ENCODE data around the gene B4GALT6. TPM values are rescaled to one million over a fixed set of nuclear protein-coding genes. Genes with fewer than 3 reads are reported as not detected.

B4GALT6 gene
- total RNA-seq, 5 donors from 2014 or later (not counting 1 experiment from before 2014, with no cell fraction given), result 0.25 to 1.5 (median 1.2) TPM

DNA sequence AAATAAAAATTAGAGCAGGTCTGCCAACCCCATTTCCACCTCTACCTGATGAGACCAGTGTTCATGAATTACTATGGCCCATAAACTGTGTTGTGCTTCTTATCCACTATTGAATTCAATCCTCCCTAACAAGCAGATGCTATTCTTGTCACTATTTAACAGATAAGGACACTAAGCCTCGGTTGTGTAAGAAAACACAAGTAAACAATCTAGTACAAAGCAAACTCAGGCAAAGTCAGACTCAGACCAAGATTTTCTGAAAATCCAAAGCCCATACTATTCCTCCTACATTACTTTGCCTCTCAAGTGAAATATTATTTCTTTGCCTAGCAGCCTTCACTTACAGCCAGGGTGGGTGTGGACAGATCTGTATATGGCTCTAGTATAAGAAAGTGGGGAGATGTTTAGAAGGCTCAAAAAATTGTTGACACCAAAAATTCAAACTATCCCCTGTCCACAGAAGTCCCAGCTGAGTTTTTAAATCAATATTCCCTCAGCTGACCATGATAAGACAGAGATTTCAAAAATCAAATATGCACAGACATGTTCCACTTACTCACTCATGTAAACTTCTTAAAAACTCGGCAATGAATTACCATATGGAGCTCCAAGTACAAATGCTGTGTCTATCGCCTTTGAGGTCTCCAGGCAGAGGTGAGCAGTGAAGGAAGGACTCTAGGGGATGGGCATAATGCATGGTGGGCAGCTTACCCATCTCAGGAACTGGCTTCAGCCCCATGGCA, 108.7 kb downstream of the B4GALT6 start:
- H3K27ac Mint-ChIP-seq, result no peak overlapping the region
- H3K9me3 Mint-ChIP-seq, result no peaks in the 10 kb centered on the region
- no peak for ATAC-seq (replicated peaks in 1 of 4)
- ChIA-PET POLR2A (no interaction called here), CTCF (no interaction called here)
- Histone ChIP-seq H3K4me3 (ENCODE audit: control insufficient read depth in 1 of 2, extremely low read depth in 1 of 2, low read length in 1 of 2) (no peak overlapping the region), H3K36me3 (ENCODE audit: control insufficient read depth in 2 of 2, extremely low read depth in 1 of 2, insufficient read depth in 1 of 2, low read length in 1 of 2) (no peaks in the 10 kb centered on the region), H3K27me3 (replicated peaks in 1 of 2; ENCODE audit: control insufficient read depth in 2 of 2, extremely low read depth in 1 of 2, insufficient read depth in 2 of 2, low read length in 1 of 2) (no peaks in the 10 kb centered on the region), H3K9me3 (no peaks in the 10 kb centered on the region), H3K4me1 (ENCODE audit: control insufficient read depth in 1 of 2, extremely low read depth in 1 of 2, insufficient read depth in 2 of 2, low read length in 2 of 2) (no peaks in the 10 kb centered on the region), H3K27ac (ENCODE audit: low read length) (no peak overlapping the region)
- no peak for DNase-seq
- no peaks in the 10 kb centered on the region for H3K4me1 Mint-ChIP-seq
- no peaks in the 10 kb centered on the region for H3K36me3 Mint-ChIP-seq
- no peak overlapping the region for H3K4me3 Mint-ChIP-seq
- H3K27me3 Mint-ChIP-seq, result no peaks in the 10 kb centered on the region
- WGBS (ENCODE audit: insufficient coverage), result no CpG with 5 or more reads among the region's 3 CpGs

- ChIA-PET POLR2A (no interaction called here), CTCF (interaction anchor here in 1 of 2 donors (0.7 kb wide), 1 partner anchor 28 kb away, joined by 4 read pairs; no protein-coding TSS in a partner anchor)
- H3K4me3 ChIP-seq (ENCODE audit: control insufficient read depth in 1 of 2, extremely low read depth in 1 of 2, low read length in 1 of 2), result no peak overlapping the region
- Mint-ChIP-seq H3K27ac (no peak overlapping the region), H3K4me1 (no peaks in the 10 kb centered on the region), H3K27me3 (no peaks in the 10 kb centered on the region), H3K36me3 (no peaks in the 10 kb centered on the region), H3K4me3 (no peak overlapping the region), H3K9me3 (no peaks in the 10 kb centered on the region)
- no peak overlapping the region for H3K27ac ChIP-seq (ENCODE audit: low read length)
- H3K4me1 ChIP-seq (ENCODE audit: control insufficient read depth in 1 of 2, extremely low read depth in 1 of 2, insufficient read depth in 2 of 2, low read length in 2 of 2), result no peaks in the 10 kb centered on the region
- ATAC-seq (replicated peaks in 1 of 4) (no peak), DNase-seq (no peak)
- no peaks in the 10 kb centered on the region for H3K27me3 ChIP-seq (replicated peaks in 1 of 2; ENCODE audit: control insufficient read depth in 2 of 2, extremely low read depth in 1 of 2, insufficient read depth in 2 of 2, low read length in 1 of 2)
- no peaks in the 10 kb centered on the region for H3K9me3 ChIP-seq
- WGBS (ENCODE audit: insufficient coverage), result no CpG with 5 or more reads among the region's 1 CpG
- H3K36me3 ChIP-seq (ENCODE audit: control insufficient read depth in 2 of 2, extremely low read depth in 1 of 2, insufficient read depth in 1 of 2, low read length in 1 of 2), result no peaks in the 10 kb centered on the region
Measured at GRCh38 chr18:31574359-31574758, 110.0 kb downstream of the B4GALT6 start.

Other genes with a start within 250 kb of the B4GALT6 start
- gene DSG3, start 236.8 kb downstream of the B4GALT6 start, total RNA-seq, result not detected
- gene DSG2, start 186.4 kb downstream of the B4GALT6 start, total RNA-seq, result under 1 TPM; 0.07 to 0.83 (median 0.53) TPM
- 1 to 10 TPM in 3 of 5 donors, not detected in 2; 1.7 to 2.6 (median 1.9) TPM for gene TTR, start 92.7 kb downstream of the B4GALT6 start, total RNA-seq
- gene SLC25A52, start 76.3 kb upstream of the B4GALT6 start, total RNA-seq, result not detected

All from T-cell (primary cell).